GM12878 (cell line): Measurements from ENCODE around the gene STXBP1. TPM values are rescaled to one million over a fixed set of nuclear protein-coding genes. Genes with fewer than 3 reads are reported as not detected.

Experiments used
- ATAC-seq: fragments of 200-7000 bp; cut with Tn5 transposase; 3 replicates; pipeline ENCODE4 v1.9.1; 2020; ENCODE audit warnings: mild to moderate bottlenecking, moderate library complexity
- BruUV-seq: library from RNA; stranded (reverse); fragments of 400-500 nt; replicated peaks from 2 replicates; lab custom pipeline; 2021; lab: Mats Ljungman, UMichigan
- CTCF ChIA-PET: fragments of 300-600 bp; sonication (Branson Sonifier 250); formaldehyde crosslinking; extraction: SDS; loops from one replicate; lab custom pipeline; 2021; ENCODE audit warnings: inconsistent platforms; lab: Yijun Ruan, JAX
- POLR2A ChIA-PET: fragments of 350-600 bp; formaldehyde crosslinking; extraction: SDS; loops from one replicate; lab custom pipeline; 2021; ENCODE audit warnings: inconsistent platforms; lab: Charles Lee
- RAD21 ChIA-PET: fragments of 300-600 bp; sonication (Branson Sonifier 250); formaldehyde crosslinking; loops from one replicate; lab custom pipeline; 2023; ENCODE audit warnings: antibody characterized with exemption; ENCODE audit not compliant: unreplicated experiment; lab: Charles Lee
- SMC1A ChIA-PET: fragments of 300-600 bp; sonication (Branson Sonifier 250); formaldehyde crosslinking; loops from one replicate; lab custom pipeline; 2023; ENCODE audit not compliant: unreplicated experiment, uncharacterized antibody; lab: Charles Lee
- DNase-seq: peaks from one replicate; pipeline ENCODE4 v3.0.0-alpha.2; 2011; ENCODE audit warnings: low read depth, low spot score
- FAIRE-seq: peaks from 3 replicates; lab custom pipeline; 2011; peaks lifted over from hg19 to GRCh38; lab: Jason Lieb, UNC
- H2AFZ ChIP-seq: 2 replicates; pipeline ENCODE4 v1.6.0; 2011; ENCODE audit warnings: low read depth, low read length, control low read depth; ENCODE audit not compliant: control insufficient read depth
- H3K27ac ChIP-seq: 2 replicates; pipeline ENCODE4 v1.5.1; 2011; ENCODE audit warnings: control low read depth; ENCODE audit not compliant: control insufficient read depth, insufficient read depth
- H3K27me3 ChIP-seq, 2 experiments: replicated peaks in 1 of 2; 2 replicates each; pipeline versions ENCODE4 v1.6.0 to v1.6.1; 2011; ENCODE audit warnings: low read length in 1 of 2; ENCODE audit not compliant: control insufficient read depth in 2 of 2, insufficient read depth in 2 of 2
- H3K36me3 ChIP-seq, 2 experiments: 2 replicates each; pipeline ENCODE4 v1.5.1; 2011; ENCODE audit warnings: low read length in 1 of 2; ENCODE audit not compliant: control insufficient read depth in 2 of 2, insufficient read depth in 2 of 2
- H3K4me1 ChIP-seq: 2 replicates; pipeline ENCODE4 v1.6.1; 2011; ENCODE audit warnings: mild to moderate bottlenecking, low read length, moderate library complexity, mixed read lengths; ENCODE audit not compliant: control insufficient read depth, insufficient read depth
- H3K4me2 ChIP-seq: 2 replicates; pipeline ENCODE4 v1.6.0; 2011; ENCODE audit warnings: control low read depth; ENCODE audit not compliant: control insufficient read depth, insufficient read depth
- H3K4me3 ChIP-seq: fragments of 200-600 bp; sonication (generic); 2 replicates; pipeline ENCODE4 v1.5.1; 2016
- H3K79me2 ChIP-seq: 2 replicates; pipeline ENCODE4 v1.6.0; 2011; ENCODE audit warnings: low read length; ENCODE audit not compliant: control insufficient read depth, insufficient read depth
- H3K9ac ChIP-seq: 2 replicates; pipeline ENCODE4 v1.8.0; 2011; ENCODE audit warnings: low read length, control low read depth, mixed read lengths; ENCODE audit not compliant: control insufficient read depth, insufficient read depth
- H3K9me3 ChIP-seq: replicated peaks from 3 replicates; pipeline ENCODE4 v1.5.1; 2011; ENCODE audit warnings: mild to moderate bottlenecking, low read length; ENCODE audit not compliant: control insufficient read depth, insufficient read depth
- H4K20me1 ChIP-seq: 2 replicates; pipeline ENCODE4 v1.6.0; 2011; ENCODE audit not compliant: control insufficient read depth, insufficient read depth
- BACH1 ChIP-seq: fragments of 450-650 bp; IDR thresholded peaks from 2 replicates; pipeline ENCODE4 v1.6.1; 2017; ENCODE audit warnings: mild to moderate bottlenecking, borderline replicate concordance
- KDM1A ChIP-seq: fragments of 200-600 bp; sonication (generic); IDR thresholded peaks from 2 replicates; pipeline ENCODE4 v1.6.1; 2016; ENCODE audit warnings: borderline replicate concordance
- KLF5 ChIP-seq: fragments of 450-650 bp; IDR thresholded peaks from 2 replicates; pipeline ENCODE4 v1.6.1; 2014; ENCODE audit warnings: mild to moderate bottlenecking; ENCODE audit not compliant: partially characterized antibody
- MEF2A ChIP-seq: IDR thresholded peaks from 2 replicates; pipeline ENCODE4 v1.6.1; 2011; ENCODE audit warnings: low read depth, mild to moderate bottlenecking, low read length, moderate library complexity; ENCODE audit not compliant: insufficient read depth
- MXI1 ChIP-seq: fragments of 150-350 bp; IDR thresholded peaks from 2 replicates; pipeline ENCODE4 v1.6.1; 2011; ENCODE audit warnings: low read depth, mild to moderate bottlenecking, inconsistent platforms, low read length, improper control_type of control experiment
- NBN ChIP-seq: fragments of 450-650 bp; IDR thresholded peaks from 2 replicates; pipeline ENCODE4 v1.6.1; 2016
- NFYA ChIP-seq: IDR thresholded peaks from 2 replicates; pipeline ENCODE4 v1.6.1; 2011; ENCODE audit warnings: low read depth, mild to moderate bottlenecking, low read length, improper control_type of control experiment, borderline replicate concordance
- POLR2A ChIP-seq: IDR thresholded peaks from 2 replicates; pipeline ENCODE4 v1.6.1; 2011; ENCODE audit warnings: low read depth, mild to moderate bottlenecking, low read length
- RELA ChIP-seq: fragments of 450-650 bp; IDR thresholded peaks from 2 replicates; pipeline ENCODE4 v1.8.0; 2014; ENCODE audit warnings: borderline replicate concordance; ENCODE audit not compliant: partially characterized antibody
- RUNX3 ChIP-seq: IDR thresholded peaks from 2 replicates; pipeline ENCODE4 v1.6.1; 2012; ENCODE audit warnings: low read length, inconsistent platforms
- SP1 ChIP-seq: IDR thresholded peaks from one replicate; pipeline ENCODE4 v1.6.1; 2011; ENCODE audit warnings: low read depth, low read length
- TAF1 ChIP-seq: IDR thresholded peaks from 2 replicates; pipeline ENCODE4 v1.6.1; 2011; ENCODE audit warnings: mild to moderate bottlenecking, low read depth, low read length, borderline replicate concordance
- TCF7 ChIP-seq: IDR thresholded peaks from 2 replicates; pipeline ENCODE4 v1.6.1; 2014; ENCODE audit warnings: antibody characterized with exemption, borderline replicate concordance
- WGBS: methylation state at CpG from one replicate; pipeline ENCODE4 v1.1.6; 2016; ENCODE audit warnings: low lambda C conversion rate; ENCODE audit not compliant: insufficient replicate concordance, insufficient coverage; ENCODE audit errors: missing lambda C conversion rate; 5-methylcytosine and 5-hydroxymethylcytosine counted together
- in situ Hi-C: fragments of 300-500 bp; cut with MboI; formaldehyde crosslinking; loops from 9 replicates; pipeline ENCODE4 v1.14.3; 2018; ENCODE audit warnings: mixed read lengths
- intact Hi-C: fragments of 100-400 bp; cut with micrococcal nuclease; formaldehyde crosslinking; loops from one replicate; pipeline ENCODE4 v1.14.2; 2022; ENCODE audit not compliant: unreplicated experiment
- polyA plus RNA-seq, 11 experiments: library from polyadenylated mRNA; depleted of rRNA in 4 of 11; unstranded in 6 of 11; stranded (reverse) in 5 of 11; fragments of >200 nt; fragmentation: Nextera tagmentation in 4 of 11; fragmentation: Illumina TruSeq in 1 of 11; extraction: Ambion mirVana in 4 of 11; extraction: Trizol in 1 of 11; gene quantifications; 1 replicate in 1 of 11; 2 replicates in 10 of 11; pipeline versions ENCODE4 v1.2.1 to v1.2.3, GENCODE V29; 2011 to 2016; ENCODE audit warnings: inconsistent platforms in 2 of 11, missing spikeins in 2 of 11, low read depth in 1 of 11
- total RNA-seq, 4 experiments: library from RNA; depleted of rRNA in 3 of 4; stranded (reverse); fragments of >200 nt in 3 of 4; fragmentation: Illumina TruSeq in 1 of 4; extraction: Trizol in 1 of 4; gene quantifications; 2 replicates each; pipeline versions ENCODE4 v1.2.1 to v1.2.3, GENCODE V29; 2013 to 2021

The STXBP1 gene
- total and polyA plus RNA-seq, 10 of the 15 experiments (the other 5 are each of a cell fraction or from before 2014, with no cell fraction given) = 0.08 to 0.85 (median 0.31) TPM; not detected in 3

- Histone ChIP-seq H3K27me3 (no peaks in the 10 kb centered on the region; a peak in 2 of 4 replicates), H3K4me3 (no peak overlapping the region), H3K79me2 (no peaks in the 10 kb centered on the region), H3K27ac (no peak overlapping the region), H3K9ac (no peak overlapping the region), H3K4me1 (no peaks in the 10 kb centered on the region), H3K9me3 (no peaks in the 10 kb centered on the region; the same call in 2 of the 3 replicates), H3K4me2 (no peak overlapping the region), H4K20me1 (no peaks in the 10 kb centered on the region), H2AFZ (no peak overlapping the region), H3K36me3 (no peaks in the 10 kb centered on the region)
- TF ChIP-seq POLR2A (no peak), RUNX3 (no peak), SP1 (no peak), KDM1A (no peak), NFYA (no peak), TCF7 (no peak), MEF2A (no peak), BACH1 (no peak), KLF5 (no peak), MXI1 (no peak), RELA (no peak), TAF1 (no peak), NBN (no peak)
- ChIA-PET CTCF (interaction anchor here (0.6 kb wide), 1 partner anchor 9 kb away, joined by 4 read pairs; no protein-coding TSS in a partner anchor), RAD21 (interaction anchor here (0.7 kb wide), 1 partner anchor 17 kb away, joined by 3 read pairs; no protein-coding TSS in a partner anchor), SMC1A (no interaction called here), POLR2A (no interaction called here)
- FAIRE-seq (no peak), DNase-seq (no peak), ATAC-seq (no peak)
- in situ Hi-C loops = no loop called here
- 46% methylated on average over 8 of the region's 8 CpGs for WGBS
- intact Hi-C loops = no loop called here
- no TSS peak for BruUV-seq
Measured at GRCh38 chr9:127635201-127635735, 23.2 kb downstream of the STXBP1 start.
